Left colon (tissue), 2 donors: ENCODE measurements around the gene CLCN5. TPM values are rescaled to one million over a fixed set of nuclear protein-coding genes. Genes with fewer than 3 reads are reported as not detected.
A peak's percentile ranks its signal among the peaks of the same experiment; 100 is the strongest.

Source experiments
- ATAC-seq: fragments of 200-7000 bp; cut with Tn5 transposase; one replicate; pipeline ENCODE4 v1.9.1; 2020; ENCODE audit warnings: mild to moderate bottlenecking, moderate library complexity
- DNase-seq, 2 donors: peaks; one replicate each; pipeline ENCODE4 v3.0.0-alpha.2; 2020
- intact Hi-C, 2 donors: fragments of 100-400 bp; cut with DNase I in 1 of 2; cut with micrococcal nuclease in 1 of 2; formaldehyde crosslinking; loops; one replicate each; pipeline versions ENCODE4 v1.11.2 to v1.14.0; 2022; cut with DNase I, micrococcal nuclease
- long read RNA-seq: library from polyadenylated mRNA; unstranded; transcript quantifications from one replicate; pipeline ENCODE4 v2.0.0, GENCODE V29; 2021
- total RNA-seq, 2 donors: library from RNA; stranded (reverse); fragmentation: NEBNext Ultra II Directional; extraction: Animal tissue kit (Norgen Biotek cat#: 25700); gene quantifications; one replicate each; pipeline ENCODE4 v1.2.1, GENCODE V29; 2021
- donor health status: DM: no; HTN: no; CAD: no.
- donor health status: DM: yes; HTN: yes; CAD: no.

Gene CLCN5
- 1 to 10 TPM; 9.1 to 9.4 TPM for total RNA-seq
- long read RNA-seq, partial matches to known transcripts = 2 of 8 reads
- long read RNA-seq, other reads (novel, unspliced or antisense) = 3 of 8 reads

DNA sequence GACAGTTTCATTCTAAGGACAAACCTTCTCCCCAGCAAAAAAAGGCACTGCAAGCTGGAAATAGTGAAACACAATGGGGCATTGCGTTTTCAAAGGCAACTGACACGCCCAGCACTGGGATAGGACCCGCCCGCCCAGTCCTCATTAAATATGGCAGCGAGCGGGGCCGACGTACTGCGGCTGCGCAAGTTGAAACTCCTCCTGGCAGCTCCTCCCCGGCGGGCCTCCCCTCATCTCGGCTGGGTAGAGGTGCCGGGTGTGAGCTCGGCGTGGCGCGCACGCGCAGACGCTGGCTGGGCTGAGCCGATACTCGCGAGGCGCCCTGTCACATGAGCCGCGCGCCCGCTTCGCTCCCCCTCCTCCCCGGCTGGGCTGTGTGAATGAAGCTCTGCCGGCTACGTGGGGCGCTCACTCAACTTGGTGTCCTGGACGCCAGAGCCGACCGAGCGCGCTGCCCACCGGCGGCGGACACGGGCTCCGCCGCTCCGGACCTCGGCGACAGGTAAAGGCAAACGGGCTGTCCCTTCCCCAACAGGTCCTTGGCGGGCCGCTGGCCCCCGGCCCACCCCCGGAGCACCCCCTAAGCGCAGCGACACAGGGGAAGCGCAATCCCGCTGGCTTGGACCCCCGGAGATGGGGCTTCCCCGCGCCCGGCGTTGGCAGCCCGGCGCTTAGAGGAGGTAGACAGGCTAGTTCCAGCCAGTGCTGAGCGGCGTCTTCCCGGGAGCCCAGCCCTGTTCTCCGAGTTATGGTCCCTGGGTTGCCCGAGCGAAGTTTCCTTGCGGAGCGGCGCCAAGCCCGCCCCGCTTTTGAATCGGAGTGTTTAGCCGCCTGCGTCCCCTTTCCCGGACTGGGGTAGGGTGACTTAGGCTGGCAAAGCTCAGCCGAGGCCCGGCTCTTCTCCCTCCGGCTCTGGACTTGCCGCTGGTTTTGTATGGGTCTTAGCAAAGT lies at the start of gene CLCN5:
Gene CLCN5 (plus strand): TSS at position 306 of the 951 bp plus-strand sequence. CDS start 2,703 bp downstream, outside the sequence.
- intact Hi-C loops = no loop called here
- ATAC-seq (peak; percentile 97), DNase-seq (peak; percentile 96)

DNA sequence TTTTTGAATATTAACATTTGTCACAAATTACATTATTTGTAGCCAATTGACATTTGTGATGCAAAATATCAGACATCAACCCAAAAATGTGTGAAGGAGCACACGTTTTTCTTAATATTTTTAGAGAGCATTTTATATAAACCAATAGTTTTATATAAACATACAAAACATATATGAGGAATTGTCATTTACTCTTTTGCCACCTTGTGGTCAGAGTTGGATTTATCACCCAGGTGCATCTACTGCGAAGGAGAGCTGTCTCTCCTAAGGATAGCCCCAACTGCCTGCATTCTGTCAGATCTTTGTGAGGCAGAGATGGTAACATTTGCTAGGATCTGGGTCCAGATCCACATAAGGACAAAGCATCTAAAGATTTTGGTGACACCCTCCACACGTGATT lies 45.6 kb upstream of the CLCN5 start:
- intact Hi-C loops = no loop called here
- DNase-seq (no peak), ATAC-seq (peak; percentile 29)

DNA sequence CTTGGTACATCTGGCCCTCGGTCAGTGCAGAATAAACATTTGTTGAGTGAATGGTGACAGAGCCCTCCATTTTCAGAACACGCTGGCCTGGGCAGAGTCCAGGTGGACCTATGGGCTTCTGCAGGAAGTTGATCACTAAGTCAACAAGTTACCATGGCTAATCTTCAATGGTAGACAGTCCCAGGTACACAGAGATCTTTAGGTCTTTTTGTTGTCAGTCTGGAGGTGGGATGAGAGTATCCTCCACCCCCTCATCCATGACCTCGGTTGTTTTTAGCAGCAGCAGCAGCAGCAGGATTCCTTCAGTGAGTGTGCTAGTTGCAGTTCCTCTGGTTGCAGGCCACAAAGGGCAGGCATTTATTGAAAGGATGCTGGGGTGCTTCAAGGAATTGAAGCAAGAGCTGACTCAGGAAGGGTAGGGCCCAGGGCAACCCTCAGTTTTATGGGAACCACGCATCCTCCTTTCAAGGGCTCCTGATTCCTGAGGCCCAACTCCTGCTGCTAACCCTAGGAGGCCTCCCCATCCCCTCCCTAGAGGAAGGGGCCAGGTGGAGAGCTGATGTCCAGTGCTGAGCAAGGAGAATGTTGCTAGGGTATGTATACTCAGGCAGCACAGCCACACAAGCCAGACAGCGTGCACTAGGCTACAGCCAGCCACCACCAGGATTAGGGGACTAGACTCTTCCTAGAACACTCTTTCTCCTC lies 44.8 kb upstream of the CLCN5 start:
- ATAC-seq (peak; percentile 17), DNase-seq (no peak)
- intact Hi-C loops = no loop called here

DNA sequence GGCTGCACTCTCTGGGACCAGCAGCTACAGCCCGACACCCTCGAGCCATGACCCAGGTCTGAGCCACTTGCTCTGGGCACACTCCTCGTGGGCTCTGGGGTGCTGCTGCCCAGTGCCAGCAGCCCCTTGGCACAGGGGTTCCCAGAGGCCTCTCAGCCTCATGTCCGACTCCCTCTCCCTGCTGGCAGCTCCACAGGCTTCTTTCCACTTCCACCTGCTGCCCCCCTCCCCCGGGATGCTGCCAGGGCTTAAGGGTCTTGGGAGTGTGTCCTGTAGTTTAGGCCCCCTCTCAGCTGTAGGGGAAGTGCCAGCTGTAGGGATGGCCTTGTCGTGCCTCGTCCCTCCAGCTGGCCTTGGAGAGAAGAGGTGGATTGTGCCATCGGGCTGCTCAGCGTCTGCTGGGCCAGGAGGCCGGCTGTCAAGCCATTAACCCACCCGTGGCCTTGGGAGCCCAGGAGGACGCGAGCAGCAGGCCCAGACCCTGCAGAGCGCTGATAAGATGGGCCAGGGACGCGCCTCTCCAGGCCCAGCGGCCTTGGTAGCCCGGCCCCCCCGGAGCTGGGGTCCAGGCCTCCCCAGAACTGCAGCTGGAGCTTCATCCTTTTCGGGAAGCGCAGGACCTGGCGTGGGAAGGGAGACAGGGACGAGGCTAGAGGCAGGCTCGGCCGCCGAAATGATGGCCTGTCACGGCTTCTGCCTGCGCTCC lies 44.1 kb upstream of the CLCN5 start:
- intact Hi-C loops = no loop called here
- DNase-seq = no peak
- no peak for ATAC-seq

DNA sequence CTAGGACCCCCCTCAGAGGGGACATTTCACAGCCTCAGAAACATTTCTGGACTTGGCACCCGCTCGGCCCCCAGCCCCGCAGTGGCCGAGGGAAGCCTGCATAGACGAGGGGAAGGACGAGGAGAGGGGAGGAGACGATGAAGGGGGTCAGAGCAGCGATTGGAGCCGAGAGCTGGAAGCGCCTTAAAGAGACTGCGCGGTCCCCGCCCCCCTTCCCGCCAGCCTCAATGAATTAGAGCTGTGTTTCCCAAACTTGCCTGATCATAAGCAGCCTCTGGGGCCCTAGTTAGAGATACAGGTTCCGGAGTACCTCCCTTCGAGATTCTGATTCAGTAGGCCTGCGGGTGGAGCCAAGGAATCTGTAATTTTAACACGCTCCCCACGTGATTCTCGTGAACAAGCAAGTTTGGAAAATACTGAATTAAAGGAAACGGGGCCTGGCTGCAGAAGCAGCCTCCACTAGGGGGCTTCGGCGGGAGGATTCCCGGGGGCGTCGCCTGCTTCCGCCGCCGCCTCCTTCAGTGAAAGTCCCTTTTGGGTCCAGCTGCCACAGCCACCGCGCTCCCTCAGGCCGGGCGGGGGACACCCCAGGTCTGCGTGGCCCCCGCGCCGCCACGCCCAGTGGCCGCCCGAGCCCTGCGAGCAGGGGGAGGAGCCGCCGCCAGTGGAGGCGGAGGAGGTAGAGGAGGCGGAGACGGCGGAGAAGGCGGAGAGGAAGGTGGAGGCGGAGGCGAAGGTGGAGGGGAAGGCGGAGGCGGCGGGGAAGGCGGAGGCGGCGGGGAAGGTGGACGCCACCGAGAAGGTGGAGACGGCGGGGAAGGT lies 43.4 kb upstream of the CLCN5 start, which contains the start of gene USP27X:
Gene USP27X (plus strand): TSS at position 651 of the 822 bp plus-strand sequence. CDS start 824 bp downstream, outside the sequence.
- intact Hi-C loops = no loop called here
- DNase-seq = peak; percentile 78 to 79
- ATAC-seq = peak; percentile 94

DNA sequence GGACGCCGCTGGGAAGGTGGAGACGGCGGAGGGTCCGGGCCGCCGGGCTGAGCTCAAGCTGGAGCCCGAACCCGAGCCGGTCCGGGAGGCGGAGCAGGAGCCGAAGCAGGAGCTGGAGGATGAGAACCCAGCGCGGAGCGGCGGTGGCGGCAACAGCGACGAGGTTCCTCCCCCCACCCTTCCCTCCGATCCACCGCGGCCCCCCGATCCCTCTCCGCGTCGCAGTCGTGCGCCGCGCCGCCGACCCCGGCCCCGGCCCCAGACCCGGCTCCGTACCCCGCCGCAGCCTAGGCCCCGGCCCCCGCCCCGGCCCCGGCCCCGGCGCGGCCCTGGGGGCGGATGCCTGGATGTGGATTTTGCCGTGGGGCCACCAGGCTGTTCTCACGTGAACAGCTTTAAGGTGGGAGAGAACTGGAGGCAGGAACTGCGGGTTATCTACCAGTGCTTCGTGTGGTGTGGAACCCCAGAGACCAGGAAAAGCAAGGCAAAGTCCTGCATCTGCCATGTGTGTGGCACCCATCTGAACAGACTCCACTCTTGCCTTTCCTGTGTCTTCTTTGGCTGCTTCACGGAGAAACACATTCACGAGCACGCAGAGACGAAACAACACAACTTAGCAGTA lies 42.6 kb upstream of the CLCN5 start:
- DNase-seq = no peak
- peak; percentile 32 for ATAC-seq

DNA sequence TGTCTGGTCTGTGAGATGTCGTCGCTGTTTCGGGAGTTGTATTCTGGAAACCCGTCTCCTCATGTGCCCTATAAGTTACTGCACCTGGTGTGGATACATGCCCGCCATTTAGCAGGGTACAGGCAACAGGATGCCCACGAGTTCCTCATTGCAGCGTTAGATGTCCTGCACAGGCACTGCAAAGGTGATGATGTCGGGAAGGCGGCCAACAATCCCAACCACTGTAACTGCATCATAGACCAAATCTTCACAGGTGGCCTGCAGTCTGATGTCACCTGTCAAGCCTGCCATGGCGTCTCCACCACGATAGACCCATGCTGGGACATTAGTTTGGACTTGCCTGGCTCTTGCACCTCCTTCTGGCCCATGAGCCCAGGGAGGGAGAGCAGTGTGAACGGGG lies 41.7 kb upstream of the CLCN5 start:
- no peak for ATAC-seq
- intact Hi-C loops = no loop called here

More for the DNA sequence above, 42.6 kb upstream of the CLCN5 start:
- intact Hi-C loops = no loop called here

DNA sequence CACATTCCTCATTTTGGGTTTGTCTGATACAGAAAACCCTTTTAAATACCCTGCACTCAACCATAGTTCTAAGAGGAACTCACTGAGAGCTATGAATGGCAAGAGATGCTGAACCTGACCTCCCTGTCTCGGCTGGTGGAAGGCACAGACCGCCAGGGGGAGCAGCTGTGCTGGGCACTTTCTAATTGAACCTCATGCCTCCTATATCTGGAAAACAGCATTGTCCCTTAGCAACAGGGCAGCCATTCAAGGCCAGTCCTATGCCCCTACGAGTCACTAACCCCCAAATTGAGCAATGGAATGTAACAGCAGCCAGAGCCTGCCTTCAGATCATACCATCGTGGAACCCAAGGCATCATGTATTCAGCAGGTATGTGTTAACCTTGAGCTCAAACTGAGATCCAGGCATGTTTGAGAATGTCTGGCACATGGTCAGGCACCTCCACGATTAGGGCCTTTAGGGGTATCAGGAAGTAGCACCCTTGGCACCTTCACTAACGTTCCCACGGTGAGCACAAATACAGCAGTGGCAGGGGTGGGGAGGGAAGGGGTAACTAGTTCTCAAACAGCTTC lies 38.0 kb upstream of the CLCN5 start:
- DNase-seq = peak; percentile 41 to 77
- ATAC-seq = peak; percentile 57
- intact Hi-C loops = no loop called here

More for the DNA sequence above, 41.7 kb upstream of the CLCN5 start:
- no peak for DNase-seq

DNA sequence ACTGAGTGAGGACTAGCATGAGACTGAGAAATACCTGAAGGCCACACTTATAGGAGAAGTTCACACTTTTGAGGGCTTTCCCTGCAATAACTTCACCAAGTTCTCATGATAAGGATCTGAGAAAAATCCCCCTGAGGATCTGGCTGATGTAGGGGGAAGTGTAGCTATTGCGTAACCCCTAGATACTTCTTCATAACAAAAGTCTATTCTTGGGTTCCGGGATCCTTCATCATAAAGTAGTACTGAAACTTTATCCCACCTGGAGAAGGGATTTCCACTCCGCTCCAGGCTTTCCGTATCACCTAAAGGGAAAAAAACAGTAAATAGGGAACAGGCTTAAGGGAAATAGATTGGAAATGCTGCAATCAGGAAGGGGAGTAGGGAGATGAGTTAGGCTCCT lies 29.9 kb upstream of the CLCN5 start:
- no peak for DNase-seq
- ATAC-seq = no peak
- intact Hi-C loops = no loop called here

DNA sequence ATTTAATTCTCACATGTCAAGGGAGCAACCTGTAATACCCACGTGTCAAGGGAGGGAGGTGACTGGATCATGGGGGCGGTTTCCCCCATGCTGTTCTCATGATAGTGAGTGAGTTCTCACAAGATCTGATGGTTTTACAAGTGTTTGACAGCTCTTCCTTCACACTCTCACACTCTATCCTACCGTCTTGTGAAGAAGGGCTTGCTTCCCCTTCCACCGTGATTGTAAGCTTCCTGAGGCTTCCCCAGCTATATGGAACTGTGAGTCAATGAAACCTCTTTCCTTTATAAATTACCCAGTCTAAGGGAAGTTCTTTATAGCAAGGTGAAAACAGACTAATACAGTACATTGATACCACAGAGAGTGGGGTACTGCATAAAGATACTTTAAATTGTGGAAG lies 25.4 kb upstream of the CLCN5 start:
- intact Hi-C loops = no loop called here
- ATAC-seq = no peak

DNA sequence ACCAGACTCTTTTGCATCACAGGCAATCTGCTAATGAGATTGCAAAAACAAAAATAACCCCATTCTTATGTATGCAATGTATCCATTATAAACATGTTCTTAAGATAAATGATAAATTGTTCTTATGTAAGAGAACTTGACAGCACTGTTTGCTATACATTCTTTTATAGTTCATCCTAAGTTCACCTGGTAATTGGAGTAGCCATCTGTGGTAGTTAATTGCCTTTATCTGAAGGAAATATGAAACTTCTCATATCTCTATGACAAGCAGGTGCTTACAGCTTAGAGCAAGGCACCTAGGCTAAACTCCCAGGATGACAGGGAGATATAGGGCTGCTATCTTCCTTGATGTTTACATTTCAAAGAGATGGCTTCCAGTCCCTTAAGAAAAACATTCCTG lies 21.3 kb upstream of the CLCN5 start:
- intact Hi-C loops = no loop called here
- no peak for ATAC-seq
- DNase-seq = no peak

More for the DNA sequence above, 25.4 kb upstream of the CLCN5 start:
- no peak for DNase-seq

DNA sequence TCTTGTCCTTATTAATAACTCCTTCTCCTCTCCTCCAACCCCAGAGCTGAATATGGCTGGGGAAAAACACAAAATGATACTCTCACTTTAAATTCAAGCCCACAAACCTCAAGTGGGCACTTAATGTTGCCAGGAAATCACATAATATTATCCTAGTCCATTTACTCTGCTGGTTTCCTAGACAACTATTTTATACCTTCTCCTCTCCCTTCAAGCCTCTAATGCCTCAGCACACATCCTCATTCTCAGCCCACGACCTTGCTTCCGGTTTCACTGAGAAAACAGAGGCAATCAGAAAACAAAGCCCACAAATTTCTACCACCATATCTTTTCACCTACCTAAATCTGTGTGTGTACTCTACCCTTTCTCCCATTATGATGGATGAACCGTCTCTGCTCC lies 12.1 kb upstream of the CLCN5 start:
- ATAC-seq (no peak), DNase-seq (no peak)
- intact Hi-C loops = loop anchor here in 1 of 2 donors (10.0 kb wide), 1 partner anchor 174 kb away; no protein-coding TSS in a partner anchor

DNA sequence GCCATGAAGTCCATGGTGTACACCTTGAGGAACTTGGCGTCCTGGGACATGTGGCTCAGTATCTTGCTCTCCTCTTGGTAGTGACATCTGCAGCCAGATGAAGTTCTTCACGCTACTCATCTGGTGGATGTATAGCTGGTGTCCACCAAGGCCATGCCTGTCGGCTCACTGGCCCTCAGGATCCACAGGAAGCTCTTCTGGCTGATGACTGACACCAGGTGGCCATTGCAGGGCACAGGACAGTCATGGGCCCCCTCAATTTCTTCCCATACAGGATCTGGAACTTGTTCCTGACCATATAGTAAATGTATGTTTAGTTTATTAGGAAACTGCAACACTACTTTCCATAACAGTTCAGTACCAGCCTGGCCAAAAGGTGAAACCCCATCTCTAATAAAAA lies 10.3 kb upstream of the CLCN5 start:
- ATAC-seq = no peak
- DNase-seq = no peak
- intact Hi-C loops = loop anchor here in 1 of 2 donors (10.0 kb wide), 1 partner anchor 173 kb away; no protein-coding TSS in a partner anchor

DNA sequence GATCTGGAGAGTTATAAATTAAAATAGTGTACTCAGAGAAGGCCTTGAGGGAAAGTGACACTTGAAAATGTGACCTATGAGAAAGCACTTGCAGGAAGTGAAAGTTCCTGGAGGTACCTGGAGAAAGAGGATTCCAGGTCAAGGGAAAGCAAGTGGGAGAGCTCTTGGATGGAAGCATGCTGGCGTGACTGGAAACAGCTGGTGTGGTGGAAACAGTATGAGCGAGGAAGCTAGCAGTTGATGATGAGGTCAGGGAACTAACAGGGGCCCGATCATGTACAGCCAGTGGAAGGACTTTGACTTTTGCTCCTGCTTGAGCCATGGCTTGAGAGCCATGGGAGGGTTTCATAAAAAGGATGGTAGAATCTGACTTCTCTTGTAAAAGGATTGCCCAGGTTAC lies 9.5 kb upstream of the CLCN5 start:
- ATAC-seq = no peak
- intact Hi-C loops = loop anchor here in 1 of 2 donors (10.0 kb wide), 1 partner anchor 172 kb away; no protein-coding TSS in a partner anchor
- DNase-seq = no peak

DNA sequence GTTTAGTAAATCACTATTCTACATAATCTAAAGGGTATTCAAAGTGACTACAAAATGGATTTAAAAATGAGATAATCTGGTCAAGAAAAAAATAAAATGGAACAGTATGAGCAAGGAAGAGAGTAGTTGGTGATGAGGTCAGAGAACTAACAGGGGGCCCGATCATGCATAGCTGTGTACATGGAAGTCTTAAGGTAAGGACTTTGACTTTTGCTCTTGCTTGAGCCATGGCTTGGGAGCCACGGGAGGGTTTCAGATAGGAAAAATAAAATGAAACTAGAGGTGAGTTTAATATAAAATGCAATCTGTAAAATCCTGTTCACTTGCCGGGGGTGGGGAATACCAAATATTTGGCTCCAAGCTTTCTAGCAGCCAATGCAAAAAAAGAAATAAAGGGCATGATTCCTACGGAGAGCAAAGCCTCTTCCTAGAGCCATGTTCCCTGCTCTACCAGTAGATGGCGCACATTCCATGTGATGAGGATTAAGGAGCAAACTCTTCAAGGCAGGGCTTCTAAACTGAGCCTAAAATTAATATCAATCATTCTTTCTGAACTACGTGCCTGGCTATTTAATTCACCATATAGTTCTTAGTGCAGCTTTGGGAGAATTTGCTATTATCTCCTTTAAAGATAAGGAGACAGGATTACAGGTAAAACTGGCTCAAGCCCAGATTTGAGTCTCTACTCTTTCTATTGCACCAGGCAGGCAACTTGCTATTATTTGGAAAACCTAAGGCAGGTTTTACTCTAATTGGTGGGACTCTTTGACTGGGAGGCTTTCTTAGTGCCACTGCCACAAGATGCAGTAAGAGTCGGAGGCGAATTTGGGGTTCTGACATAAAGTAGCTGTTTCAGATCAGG lies 6.8 kb upstream of the CLCN5 start:
- DNase-seq = peak in 1 of 2 donors; percentile 44
- intact Hi-C loops = loop anchor here in 1 of 2 donors (10.0 kb wide), 1 partner anchor 169 kb away; no protein-coding TSS in a partner anchor

DNA sequence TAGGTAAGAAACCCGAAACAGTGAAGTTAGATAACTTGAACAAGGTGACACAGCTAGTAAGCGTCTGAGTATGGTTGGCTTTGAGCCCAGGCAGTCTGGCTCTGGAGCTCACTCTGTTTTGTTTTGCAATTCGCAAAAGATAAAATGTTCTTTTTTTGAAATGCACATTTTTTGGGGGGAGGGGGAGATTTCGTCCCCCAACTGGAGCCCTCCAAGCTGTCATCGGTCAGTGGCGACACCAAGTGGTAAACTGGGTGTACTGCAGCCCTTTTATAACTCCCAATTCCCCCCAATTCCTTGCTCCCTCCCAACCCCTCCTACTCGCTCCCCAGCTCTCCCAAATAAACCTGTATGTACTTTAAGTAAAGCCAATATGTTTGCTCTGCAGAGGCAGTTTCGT lies 2.8 kb upstream of the CLCN5 start:
- peak in 1 of 2 donors; percentile 28 for DNase-seq
- ATAC-seq = no peak
- intact Hi-C loops = loop anchor here in 1 of 2 donors (10.0 kb wide), 1 partner anchor 165 kb away; no protein-coding TSS in a partner anchor

More for the DNA sequence above, 6.8 kb upstream of the CLCN5 start:
- peak; percentile 78 for ATAC-seq
